HCT116 (cell line): ENCODE data around the gene CDC42BPA. TPM values are rescaled to one million over a fixed set of nuclear protein-coding genes. Genes with fewer than 3 reads are reported as not detected.

Experiments used
- ATAC-seq: fragments of 200-7000 bp; cut with Tn5 transposase; 2 replicates; pipeline ENCODE4 v1.9.1; 2020; ENCODE audit warnings: mild to moderate bottlenecking, moderate library complexity
- BruUV-seq: library from RNA; stranded (reverse); fragments of 400-500 nt; replicated peaks from 2 replicates; lab custom pipeline; 2021; lab: Mats Ljungman, UMichigan
- CTCF ChIA-PET: fragments of 300-600 bp; sonication (Branson Sonifier 250); formaldehyde crosslinking; loops from one replicate; lab custom pipeline; 2021; ENCODE audit warnings: antibody characterized with exemption; lab: Charles Lee
- POLR2A ChIA-PET: fragments of 300-600, 350-600 bp; sonication (Branson Sonifier 250); formaldehyde crosslinking; loops from one replicate; lab custom pipeline; 2021; ENCODE audit warnings: antibody characterized with exemption; lab: Charles Lee
- RAD21 ChIA-PET, 2 experiments: fragments of 300-600 bp; sonication (Branson Sonifier 250); formaldehyde crosslinking; loops; one replicate each; lab custom pipeline; 2023; ENCODE audit warnings: low total read pairs in 2 of 2; ENCODE audit not compliant: uncharacterized antibody in 2 of 2, unreplicated experiment in 2 of 2, low non-redundant PET in 1 of 2; lab: Charles Lee
- DNase-seq: peaks from one replicate; pipeline ENCODE4 v3.0.0-alpha.2; 2010; ENCODE audit warnings: low read depth, low spot score
- H2AFZ ChIP-seq: fragments of 200-600 bp; shearing (Covaris generic), sonication (generic); 2 replicates; pipeline ENCODE4 v1.6.1; 2017; ENCODE audit warnings: low read depth, mixed run types, mixed read lengths, antibody characterized with exemption, low read length; ENCODE audit not compliant: poor library complexity, severe bottlenecking
- H3K27ac ChIP-seq: 2 replicates; pipeline ENCODE4 v1.5.1; 2012; ENCODE audit warnings: low read depth, low read length
- H3K27me3 ChIP-seq: fragments of 200-600 bp; sonication (generic); 2 replicates; pipeline ENCODE4 v1.6.1; 2016; ENCODE audit warnings: mixed run types, low read length, mixed read lengths; ENCODE audit not compliant: insufficient read depth
- H3K36me3 ChIP-seq, 2 experiments: fragments of 200-500 bp in 1 of 2; fragments of 200-600 bp in 1 of 2; sonication (Bioruptor generic) in 1 of 2; sonication (generic) in 1 of 2; 2 replicates each; pipeline versions ENCODE4 v1.5.1 to v1.6.1; 2014 to 2016; ENCODE audit warnings: low read length in 2 of 2, inconsistent platforms in 1 of 2, mixed read lengths in 1 of 2, mixed run types in 1 of 2; ENCODE audit not compliant: insufficient read depth in 2 of 2, control insufficient read depth in 1 of 2
- H3K4me1 ChIP-seq, 2 experiments: fragments of 200-600 bp in 1 of 2; sonication (generic) in 1 of 2; 2 replicates each; pipeline versions ENCODE4 v1.5.1 to v1.6.1; 2012 to 2017; ENCODE audit warnings: low read length in 2 of 2, inconsistent platforms in 1 of 2, mild to moderate bottlenecking in 1 of 2, mixed read lengths in 1 of 2, mixed run types in 1 of 2, moderate library complexity in 1 of 2; ENCODE audit not compliant: insufficient read depth in 2 of 2, control insufficient read depth in 1 of 2
- H3K4me2 ChIP-seq: fragments of 200-600 bp; sonication (generic); 2 replicates; pipeline ENCODE4 v1.6.1; 2017; ENCODE audit warnings: mixed run types, low read length, mixed read lengths
- H3K4me3 ChIP-seq, 2 experiments: fragments of 200-600 bp in 1 of 2; sonication (generic) in 1 of 2; replicated peaks in 1 of 2; 2 replicates each; pipeline ENCODE4 v1.5.1; 2011 to 2016; ENCODE audit warnings: low read length in 2 of 2, control low read depth in 1 of 2, low read depth in 1 of 2, mild to moderate bottlenecking in 1 of 2, mixed read lengths in 1 of 2, mixed run types in 1 of 2
- H3K79me2 ChIP-seq: fragments of 200-600 bp; sonication (generic); 2 replicates; pipeline ENCODE4 v1.6.1; 2017; ENCODE audit warnings: mild to moderate bottlenecking, mixed run types, low read length, moderate library complexity, mixed read lengths; ENCODE audit not compliant: insufficient read depth
- H3K9ac ChIP-seq: fragments of 200-600 bp; sonication (generic); 2 replicates; pipeline ENCODE4 v1.6.1; 2016; ENCODE audit warnings: low read length, mixed read lengths
- H3K9me2 ChIP-seq: fragments of 200-600 bp; sonication (generic), shearing (Covaris generic); 2 replicates; pipeline ENCODE4 v1.6.1; 2017; ENCODE audit warnings: mixed run types, mild to moderate bottlenecking, moderate library complexity; ENCODE audit not compliant: insufficient read depth
- H3K9me3 ChIP-seq, 2 experiments: fragments of 200-500 bp in 1 of 2; fragments of 200-600 bp in 1 of 2; sonication (Bioruptor generic) in 1 of 2; sonication (generic) in 1 of 2; 2 replicates each; pipeline ENCODE4 v1.6.1; 2014 to 2017; ENCODE audit warnings: low read length in 2 of 2, mixed read lengths in 2 of 2, inconsistent platforms in 1 of 2, low read depth in 1 of 2, mild to moderate bottlenecking in 1 of 2, mixed run types in 1 of 2, moderate library complexity in 1 of 2; ENCODE audit not compliant: control insufficient read depth in 1 of 2, insufficient read depth in 1 of 2
- H4K20me1 ChIP-seq: fragments of 200-600 bp; sonication (generic), shearing (Covaris generic); 2 replicates; pipeline ENCODE4 v1.6.1; 2017; ENCODE audit warnings: mixed run types, mild to moderate bottlenecking, moderate library complexity; ENCODE audit not compliant: insufficient read depth
- ELF1 ChIP-seq: IDR thresholded peaks from 2 replicates; pipeline ENCODE4 v1.6.1; 2012; ENCODE audit warnings: low read depth, borderline replicate concordance
- EZH2 ChIP-seq: fragments of 200-600 bp; sonication (generic); IDR thresholded peaks from 2 replicates; pipeline ENCODE4 v1.6.1; 2017; ENCODE audit warnings: antibody characterized with exemption, mixed run types
- EZH2phosphoT487 ChIP-seq: fragments of 200-600 bp; IDR thresholded peaks from 2 replicates; pipeline ENCODE4 v1.6.1; 2018; ENCODE audit warnings: antibody characterized with exemption, borderline replicate concordance
- JUND ChIP-seq: IDR thresholded peaks from 2 replicates; pipeline ENCODE4 v1.6.1; 2012
- POLR2A ChIP-seq: IDR thresholded peaks from 2 replicates; pipeline ENCODE4 v1.7.0; 2011; ENCODE audit warnings: borderline replicate concordance; ENCODE audit not compliant: insufficient read depth, insufficient read length; ENCODE audit errors: extremely low read depth
- POLR2AphosphoS5 ChIP-seq: IDR thresholded peaks from 2 replicates; pipeline ENCODE4 v1.6.1; 2011; ENCODE audit warnings: mild to moderate bottlenecking, low read depth, low read length, moderate library complexity
- RAD21 ChIP-seq: IDR thresholded peaks from 2 replicates; pipeline ENCODE4 v1.6.1; 2012; ENCODE audit warnings: low read depth, mild to moderate bottlenecking
- SP1 ChIP-seq: IDR thresholded peaks from 2 replicates; pipeline ENCODE4 v1.6.1; 2012; ENCODE audit warnings: low read depth
- SRF ChIP-seq: IDR thresholded peaks from 2 replicates; pipeline ENCODE4 v1.6.1; 2012; ENCODE audit warnings: low read depth
- TCF7L2 ChIP-seq: IDR thresholded peaks from 2 replicates; pipeline ENCODE4 v1.7.0; 2011; ENCODE audit warnings: borderline replicate concordance, inconsistent platforms; ENCODE audit not compliant: insufficient read depth, insufficient read length; ENCODE audit errors: extremely low read depth
- YY1 ChIP-seq: IDR thresholded peaks from 2 replicates; pipeline ENCODE4 v1.6.1; 2011; ENCODE audit warnings: low read length, low read depth, moderate library complexity, mild to moderate bottlenecking; ENCODE audit not compliant: insufficient replicate concordance; ENCODE audit errors: extremely low read depth
- ZFX ChIP-seq: fragments of 450-650 bp; IDR thresholded peaks from 2 replicates; pipeline ENCODE4 v1.6.1; 2017
- ZNF274 ChIP-seq: fragments of 200-500 bp; sonication (Bioruptor generic); IDR thresholded peaks from 2 replicates; pipeline ENCODE4 v1.6.1; 2014; ENCODE audit warnings: mild to moderate bottlenecking, low read depth, low read length, inconsistent platforms
- intact Hi-C: fragments of 100-400 bp; cut with micrococcal nuclease; formaldehyde crosslinking; loops from 2 replicates; pipeline ENCODE4 v1.10.0; 2022
- total RNA-seq: library from RNA; stranded (reverse); gene quantifications from one replicate; pipeline ENCODE4 v1.2.1, GENCODE V29; 2021; ENCODE audit not compliant: unreplicated experiment
- TF ChIP-seq, protein P1 (sequence below): IDR thresholded peaks from 2 replicates; pipeline ENCODE4 v1.6.1; 2012
- TF ChIP-seq, protein P2 (sequence below), 3 experiments: fragments of 200-600 bp in 1 of 3; sonication (generic) in 1 of 3; IDR thresholded peaks in 2 of 3; conservative IDR thresholded peaks in 1 of 3; 2 replicates each; pipeline ENCODE4 v1.5.1; 2012 to 2017; ENCODE audit warnings: low read depth in 2 of 3, low read length in 2 of 3, antibody characterized with exemption in 1 of 3, borderline replicate concordance in 1 of 3, control low read depth in 1 of 3, mild to moderate bottlenecking in 1 of 3, mixed read lengths in 1 of 3, mixed run types in 1 of 3, moderate library complexity in 1 of 3; ENCODE audit not compliant: insufficient read depth in 1 of 3
- TF ChIP-seq, protein P3 (sequence below): IDR thresholded peaks from 2 replicates; pipeline ENCODE4 v1.6.1; 2012; ENCODE audit warnings: low read depth

The CDC42BPA gene
- total RNA-seq, 1 experiment from 2014 or later = 44.0 TPM

DNA sequence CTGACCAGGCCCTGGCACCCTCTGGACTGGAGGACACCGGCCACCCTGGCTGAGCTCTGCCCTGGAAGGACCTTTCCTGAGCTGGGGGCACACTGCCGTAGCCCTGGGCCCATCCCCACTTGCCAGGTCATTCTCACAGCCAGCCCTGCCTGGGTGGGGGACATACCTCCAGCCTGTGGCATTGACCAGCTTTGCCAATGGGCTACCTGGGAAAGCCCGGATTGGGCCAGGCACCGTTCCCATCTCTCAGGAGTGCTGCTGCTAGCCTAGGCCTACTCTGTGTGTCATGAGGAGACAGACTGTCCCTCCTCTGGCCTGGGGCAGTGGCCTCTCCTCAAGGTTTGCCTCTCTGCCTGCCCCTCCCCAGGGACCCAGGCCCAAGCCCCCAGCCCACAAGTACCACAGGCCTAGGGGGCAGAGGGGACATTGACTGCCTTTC, 338.2 kb downstream of the CDC42BPA start:
- no peaks in the 10 kb centered on the region for H3K27me3 ChIP-seq
- no peak for TF ChIP-seq JUND
- no peak for TF ChIP-seq RAD21
- no peak for TF ChIP-seq SP1
- TF ChIP-seq, protein P1, sequence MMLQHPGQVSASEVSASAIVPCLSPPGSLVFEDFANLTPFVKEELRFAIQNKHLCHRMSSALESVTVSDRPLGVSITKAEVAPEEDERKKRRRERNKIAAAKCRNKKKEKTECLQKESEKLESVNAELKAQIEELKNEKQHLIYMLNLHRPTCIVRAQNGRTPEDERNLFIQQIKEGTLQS = no peak
- no peak for TF ChIP-seq POLR2A
- TF ChIP-seq POLR2AphosphoS5 = no peak
- TF ChIP-seq ZFX = no peak
- TF ChIP-seq YY1 = no peak
- TF ChIP-seq EZH2 = no peak
- TF ChIP-seq ELF1 = no peak
- TF ChIP-seq EZH2phosphoT487 = no peak
- TF ChIP-seq, protein P2, sequence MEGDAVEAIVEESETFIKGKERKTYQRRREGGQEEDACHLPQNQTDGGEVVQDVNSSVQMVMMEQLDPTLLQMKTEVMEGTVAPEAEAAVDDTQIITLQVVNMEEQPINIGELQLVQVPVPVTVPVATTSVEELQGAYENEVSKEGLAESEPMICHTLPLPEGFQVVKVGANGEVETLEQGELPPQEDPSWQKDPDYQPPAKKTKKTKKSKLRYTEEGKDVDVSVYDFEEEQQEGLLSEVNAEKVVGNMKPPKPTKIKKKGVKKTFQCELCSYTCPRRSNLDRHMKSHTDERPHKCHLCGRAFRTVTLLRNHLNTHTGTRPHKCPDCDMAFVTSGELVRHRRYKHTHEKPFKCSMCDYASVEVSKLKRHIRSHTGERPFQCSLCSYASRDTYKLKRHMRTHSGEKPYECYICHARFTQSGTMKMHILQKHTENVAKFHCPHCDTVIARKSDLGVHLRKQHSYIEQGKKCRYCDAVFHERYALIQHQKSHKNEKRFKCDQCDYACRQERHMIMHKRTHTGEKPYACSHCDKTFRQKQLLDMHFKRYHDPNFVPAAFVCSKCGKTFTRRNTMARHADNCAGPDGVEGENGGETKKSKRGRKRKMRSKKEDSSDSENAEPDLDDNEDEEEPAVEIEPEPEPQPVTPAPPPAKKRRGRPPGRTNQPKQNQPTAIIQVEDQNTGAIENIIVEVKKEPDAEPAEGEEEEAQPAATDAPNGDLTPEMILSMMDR (IDR thresholded peaks at IDR 0.05 in 2 of 3, conservative IDR thresholded peaks at IDR 0.05 in 1 of 3; ENCODE audit: borderline replicate concordance in 1 of 3, insufficient read depth in 1 of 3, low read depth in 2 of 3, low read length in 2 of 3) = no peak
- TF ChIP-seq, protein P3, sequence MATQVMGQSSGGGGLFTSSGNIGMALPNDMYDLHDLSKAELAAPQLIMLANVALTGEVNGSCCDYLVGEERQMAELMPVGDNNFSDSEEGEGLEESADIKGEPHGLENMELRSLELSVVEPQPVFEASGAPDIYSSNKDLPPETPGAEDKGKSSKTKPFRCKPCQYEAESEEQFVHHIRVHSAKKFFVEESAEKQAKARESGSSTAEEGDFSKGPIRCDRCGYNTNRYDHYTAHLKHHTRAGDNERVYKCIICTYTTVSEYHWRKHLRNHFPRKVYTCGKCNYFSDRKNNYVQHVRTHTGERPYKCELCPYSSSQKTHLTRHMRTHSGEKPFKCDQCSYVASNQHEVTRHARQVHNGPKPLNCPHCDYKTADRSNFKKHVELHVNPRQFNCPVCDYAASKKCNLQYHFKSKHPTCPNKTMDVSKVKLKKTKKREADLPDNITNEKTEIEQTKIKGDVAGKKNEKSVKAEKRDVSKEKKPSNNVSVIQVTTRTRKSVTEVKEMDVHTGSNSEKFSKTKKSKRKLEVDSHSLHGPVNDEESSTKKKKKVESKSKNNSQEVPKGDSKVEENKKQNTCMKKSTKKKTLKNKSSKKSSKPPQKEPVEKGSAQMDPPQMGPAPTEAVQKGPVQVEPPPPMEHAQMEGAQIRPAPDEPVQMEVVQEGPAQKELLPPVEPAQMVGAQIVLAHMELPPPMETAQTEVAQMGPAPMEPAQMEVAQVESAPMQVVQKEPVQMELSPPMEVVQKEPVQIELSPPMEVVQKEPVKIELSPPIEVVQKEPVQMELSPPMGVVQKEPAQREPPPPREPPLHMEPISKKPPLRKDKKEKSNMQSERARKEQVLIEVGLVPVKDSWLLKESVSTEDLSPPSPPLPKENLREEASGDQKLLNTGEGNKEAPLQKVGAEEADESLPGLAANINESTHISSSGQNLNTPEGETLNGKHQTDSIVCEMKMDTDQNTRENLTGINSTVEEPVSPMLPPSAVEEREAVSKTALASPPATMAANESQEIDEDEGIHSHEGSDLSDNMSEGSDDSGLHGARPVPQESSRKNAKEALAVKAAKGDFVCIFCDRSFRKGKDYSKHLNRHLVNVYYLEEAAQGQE = no peak
- TF ChIP-seq TCF7L2 = no peak
- no peak for TF ChIP-seq SRF
- no peak for TF ChIP-seq ZNF274
- no peak overlapping the region for H3K4me3 ChIP-seq
- no peak overlapping the region for H3K9ac ChIP-seq
- ChIA-PET POLR2A (no interaction called here), RAD21 (no interaction called here), CTCF (no interaction called here)
- BruUV-seq = no TSS peak
- intact Hi-C loops = no loop called here
- no peak for ATAC-seq
- DNase-seq = no peak
- no peaks in the 10 kb centered on the region for H4K20me1 ChIP-seq
- no peaks in the 10 kb centered on the region for H3K79me2 ChIP-seq
- no peaks in the 10 kb centered on the region for H3K36me3 ChIP-seq
- H3K4me2 ChIP-seq = no peak overlapping the region
- H3K4me1 ChIP-seq = no peaks in the 10 kb centered on the region
- no peak overlapping the region for H3K27ac ChIP-seq
- H3K9me3 ChIP-seq = no peaks in the 10 kb centered on the region
- H3K9me2 ChIP-seq = no peaks in the 10 kb centered on the region
- no peak overlapping the region for H2AFZ ChIP-seq
